BJ (cell line): ENCODE data around the gene TMEM14A. TPM values are rescaled to one million over a fixed set of nuclear protein-coding genes. Genes with fewer than 3 reads are reported as not detected.

Experiments
- CTCF ChIA-PET: fragments of 350-600 bp; formaldehyde crosslinking; extraction: SDS; loops from one replicate; lab custom pipeline; 2021; ENCODE audit warnings: antibody characterized with exemption, inconsistent platforms; lab: Yijun Ruan, JAX
- POLR2A ChIA-PET: fragments of 300-600 bp; sonication (Branson Sonifier 250); formaldehyde crosslinking; extraction: SDS; loops from one replicate; lab custom pipeline; 2021; ENCODE audit warnings: antibody characterized with exemption; lab: Charles Lee
- DNase-seq: peaks from one replicate; pipeline ENCODE4 v3.0.0-alpha.2; 2011; ENCODE audit warnings: low read depth
- H3K27me3 ChIP-seq: 2 replicates; pipeline ENCODE4 v1.6.0; 2011; ENCODE audit warnings: low read length; ENCODE audit not compliant: control insufficient read depth, insufficient read depth
- H3K36me3 ChIP-seq: 2 replicates; pipeline ENCODE4 v1.5.1; 2011; ENCODE audit warnings: low read length; ENCODE audit not compliant: control insufficient read depth, insufficient read depth
- H3K4me3 ChIP-seq: 2 replicates; pipeline ENCODE4 v1.5.1; 2011; ENCODE audit warnings: low read depth, mild to moderate bottlenecking, control low read depth, low read length
- polyA plus RNA-seq: library from polyadenylated mRNA; depleted of rRNA; stranded (reverse); fragments of >200 nt; gene quantifications from 2 replicates; pipeline ENCODE4 v1.2.3, GENCODE V29; 2011
- TF ChIP-seq, protein P1 (sequence below): IDR thresholded peaks from 2 replicates; pipeline ENCODE4 v1.5.1; 2011; ENCODE audit warnings: low read depth, mild to moderate bottlenecking, control low read depth, inconsistent platforms, low read length, moderate library complexity; ENCODE audit not compliant: insufficient read depth

The TMEM14A gene
- polyA plus RNA-seq, 1 experiment, result 20.4 TPM

GRCh38 chr6:52691718-52692117, 20.8 kb downstream of the TMEM14A start:
- ChIA-PET CTCF (interaction anchor here (1.4 kb wide), 1 partner anchor 15 kb away, joined by 6 read pairs; no protein-coding TSS in a partner anchor), POLR2A (no interaction called here)
- H3K4me3 ChIP-seq, result no peak overlapping the region
- DNase-seq, result no peak
- TF ChIP-seq, protein P1, sequence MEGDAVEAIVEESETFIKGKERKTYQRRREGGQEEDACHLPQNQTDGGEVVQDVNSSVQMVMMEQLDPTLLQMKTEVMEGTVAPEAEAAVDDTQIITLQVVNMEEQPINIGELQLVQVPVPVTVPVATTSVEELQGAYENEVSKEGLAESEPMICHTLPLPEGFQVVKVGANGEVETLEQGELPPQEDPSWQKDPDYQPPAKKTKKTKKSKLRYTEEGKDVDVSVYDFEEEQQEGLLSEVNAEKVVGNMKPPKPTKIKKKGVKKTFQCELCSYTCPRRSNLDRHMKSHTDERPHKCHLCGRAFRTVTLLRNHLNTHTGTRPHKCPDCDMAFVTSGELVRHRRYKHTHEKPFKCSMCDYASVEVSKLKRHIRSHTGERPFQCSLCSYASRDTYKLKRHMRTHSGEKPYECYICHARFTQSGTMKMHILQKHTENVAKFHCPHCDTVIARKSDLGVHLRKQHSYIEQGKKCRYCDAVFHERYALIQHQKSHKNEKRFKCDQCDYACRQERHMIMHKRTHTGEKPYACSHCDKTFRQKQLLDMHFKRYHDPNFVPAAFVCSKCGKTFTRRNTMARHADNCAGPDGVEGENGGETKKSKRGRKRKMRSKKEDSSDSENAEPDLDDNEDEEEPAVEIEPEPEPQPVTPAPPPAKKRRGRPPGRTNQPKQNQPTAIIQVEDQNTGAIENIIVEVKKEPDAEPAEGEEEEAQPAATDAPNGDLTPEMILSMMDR, result no peak
- no peaks in the 10 kb centered on the region for H3K36me3 ChIP-seq
- H3K27me3 ChIP-seq, result no peaks in the 10 kb centered on the region

- Histone ChIP-seq H3K27me3 (no peaks in the 10 kb centered on the region; the same call in 1 of the 2 replicates), H3K36me3 (no peaks in the 10 kb centered on the region), H3K4me3 (no peak overlapping the region)
- TF ChIP-seq, protein P1, result no peak
- ChIA-PET CTCF (interaction anchor here (1.0 kb wide), 1 partner anchor 441 kb away, joined by 4 read pairs; no protein-coding TSS in a partner anchor), POLR2A (no interaction called here)
- no peak for DNase-seq
Observed at GRCh38 chr6:52693773-52694172, 22.9 kb downstream of the TMEM14A start.

DNA sequence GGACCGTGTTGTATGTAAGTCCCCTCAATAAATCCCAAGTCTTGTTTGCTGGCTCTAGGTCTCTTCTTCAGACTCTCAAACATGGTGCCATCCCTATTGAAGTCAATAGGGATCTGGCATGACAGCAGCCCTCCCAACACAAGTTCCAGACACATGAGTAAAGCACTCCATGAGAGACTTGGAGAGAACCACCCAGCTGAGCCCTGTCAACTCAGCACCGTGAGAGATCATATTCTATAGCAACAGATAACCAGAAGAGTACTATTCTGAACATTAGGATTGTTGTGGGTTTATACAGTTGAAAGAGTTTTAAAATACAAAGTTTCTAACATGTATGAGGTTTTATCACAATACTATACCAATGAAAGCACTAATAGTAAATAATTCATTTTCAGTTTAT, 23.5 kb downstream of the TMEM14A start:
- CTCF ChIA-PET, result interaction anchor here (0.6 to 1.0 kb wide), 2 partner anchors 349 to 442 kb away, joined by 3 to 4 read pairs; no protein-coding TSS in a partner anchor
- no peak overlapping the region for H3K4me3 ChIP-seq
- POLR2A ChIA-PET, result no interaction called here
- TF ChIP-seq, protein P1, result no peak
- no peaks in the 10 kb centered on the region for H3K36me3 ChIP-seq
- H3K27me3 ChIP-seq, result no peaks in the 10 kb centered on the region; the same call in 1 of the 2 replicates
- DNase-seq, result no peak

DNA sequence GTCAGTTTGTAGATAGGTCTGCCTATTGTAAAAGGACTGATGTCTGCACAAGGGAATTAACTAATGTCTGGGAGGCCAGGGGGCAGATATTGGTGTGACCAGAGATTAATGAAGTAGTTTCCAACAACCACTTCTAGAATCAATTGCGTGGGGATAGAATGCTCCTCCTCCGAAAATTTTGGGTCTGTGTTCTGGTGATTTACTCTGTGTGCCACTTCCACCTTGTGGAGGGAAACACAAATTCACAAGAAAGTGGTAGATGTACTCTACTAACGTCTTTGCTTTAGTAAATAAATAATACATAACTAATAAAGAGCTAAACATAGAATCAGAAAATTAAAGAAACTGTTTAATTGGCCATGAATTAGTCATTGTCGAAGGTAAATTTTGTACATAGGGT, 25.5 kb downstream of the TMEM14A start:
- POLR2A ChIA-PET, result no interaction called here
- DNase-seq, result no peak
- TF ChIP-seq, protein P1, result no peak
- Histone ChIP-seq H3K36me3 (no peaks in the 10 kb centered on the region), H3K4me3 (no peak overlapping the region), H3K27me3 (peaks cover 3% of the 10 kb centered on the region)
- CTCF ChIA-PET, result interaction anchor here (0.7 to 1.4 kb wide), 2 partner anchors 21 to 28 kb away, joined by 3 read pairs; no protein-coding TSS in a partner anchor

GRCh38 chr6:52697903-52698302, 27.0 kb downstream of the TMEM14A start:
- TF ChIP-seq, protein P1, result no peak; the same call in 1 of the 2 replicates
- peaks cover 3% of the 10 kb centered on the region for H3K27me3 ChIP-seq
- no peaks in the 10 kb centered on the region for H3K36me3 ChIP-seq
- CTCF ChIA-PET, result no interaction called here
- DNase-seq, result no peak
- no peak overlapping the region for H3K4me3 ChIP-seq
- POLR2A ChIA-PET, result no interaction called here
